Hepatocyte (in vitro differentiated cells): ENCODE measurements around the gene KLHDC8A. TPM values are rescaled to one million over a fixed set of nuclear protein-coding genes. Genes with fewer than 3 reads are reported as not detected.

Experiments used
- DNase-seq: peaks from one replicate; pipeline ENCODE4 v3.0.0-alpha.2; 2016; ENCODE audit warnings: low spot score
- H2AFZ ChIP-seq: fragments of 200-600 bp; sonication (generic); 2 replicates; pipeline ENCODE4 v1.6.0; 2016; ENCODE audit warnings: antibody characterized with exemption, mild to moderate bottlenecking
- H3K27ac ChIP-seq: fragments of 200-600 bp; sonication (generic); 2 replicates; pipeline ENCODE4 v1.5.1; 2016; ENCODE audit warnings: mild to moderate bottlenecking
- H3K27me3 ChIP-seq: fragments of 200-600 bp; sonication (generic); 2 replicates; pipeline ENCODE4 v1.6.1; 2016
- H3K36me3 ChIP-seq: fragments of 200-600 bp; sonication (generic); replicated peaks from 2 replicates; pipeline ENCODE4 v1.5.1; 2016; ENCODE audit warnings: low read depth; ENCODE audit not compliant: insufficient read depth
- H3K4me1 ChIP-seq: fragments of 200-600 bp; sonication (generic); 2 replicates; pipeline ENCODE4 v1.5.1; 2016; ENCODE audit warnings: mild to moderate bottlenecking, moderate library complexity; ENCODE audit not compliant: insufficient read depth
- H3K4me2 ChIP-seq: fragments of 200-600 bp; sonication (generic); 2 replicates; pipeline ENCODE4 v1.6.0; 2016
- H3K4me3 ChIP-seq: fragments of 200-600 bp; sonication (generic); 2 replicates; pipeline ENCODE4 v1.5.1; 2016; ENCODE audit warnings: mild to moderate bottlenecking
- H3K79me2 ChIP-seq: fragments of 200-600 bp; sonication (generic); 2 replicates; pipeline ENCODE4 v1.6.0; 2017; ENCODE audit warnings: mild to moderate bottlenecking
- H3K9me2 ChIP-seq: fragments of 200-600 bp; sonication (generic); replicated peaks from 2 replicates; pipeline ENCODE4 v1.6.0; 2017; ENCODE audit warnings: mild to moderate bottlenecking; ENCODE audit not compliant: insufficient read depth
- H3K9me3 ChIP-seq: fragments of 200-600 bp; sonication (generic); 2 replicates; pipeline ENCODE4 v1.5.1; 2016; ENCODE audit warnings: low read depth, mild to moderate bottlenecking
- H4K20me1 ChIP-seq: fragments of 200-600 bp; sonication (generic); 2 replicates; pipeline ENCODE4 v1.6.0; 2016; ENCODE audit warnings: mild to moderate bottlenecking; ENCODE audit not compliant: insufficient read depth, poor library complexity, severe bottlenecking
- CTCF ChIP-seq: fragments of 200-600 bp; sonication (generic); IDR thresholded peaks from 2 replicates; pipeline ENCODE4 v1.5.1; 2016; ENCODE audit warnings: antibody characterized with exemption, mild to moderate bottlenecking; ENCODE audit not compliant: poor library complexity
- EZH2 ChIP-seq: fragments of 200-600 bp; sonication (generic); IDR thresholded peaks from 2 replicates; pipeline ENCODE4 v1.6.1; 2016; ENCODE audit warnings: antibody characterized with exemption, mild to moderate bottlenecking, borderline replicate concordance
- EZH2phosphoT487 ChIP-seq: fragments of 200-600 bp; sonication (generic); IDR thresholded peaks from one replicate; pipeline ENCODE4 v1.6.1; 2018; ENCODE audit warnings: antibody characterized with exemption, mild to moderate bottlenecking, low read depth, moderate library complexity; ENCODE audit not compliant: unreplicated experiment, severe bottlenecking
- WGBS: methylation state at CpG from one replicate; pipeline ENCODE4 v1.1.6; 2016; ENCODE audit warnings: low lambda C conversion rate; ENCODE audit errors: missing lambda C conversion rate; 5-methylcytosine and 5-hydroxymethylcytosine counted together
- polyA plus RNA-seq: library from polyadenylated mRNA; unstranded; fragments of >200 nt; fragmentation: Nextera tagmentation; extraction: Ambion mirVana; gene quantifications from 2 replicates; pipeline ENCODE4 v1.2.1, GENCODE V29; 2016
- total RNA-seq: library from RNA; depleted of rRNA; stranded (reverse); fragments of >200 nt; gene quantifications from 2 replicates; pipeline ENCODE4 v1.2.3, GENCODE V29; 2014

The KLHDC8A gene
- total and polyA plus RNA-seq, 2 experiments from 2014 or later, result 0.40 to 1.6 TPM

- no peak overlapping the region for H2AFZ ChIP-seq
- peaks cover 8% of the 10 kb centered on the region for H3K4me1 ChIP-seq
- WGBS, result 86% methylated on average over 4 of the region's 4 CpGs
- H3K79me2 ChIP-seq, result no peaks in the 10 kb centered on the region
- H3K4me3 ChIP-seq, result no peak overlapping the region
- no peaks in the 10 kb centered on the region for H3K36me3 ChIP-seq
- no peak for TF ChIP-seq CTCF
- TF ChIP-seq EZH2phosphoT487, result no peak
- TF ChIP-seq EZH2, result no peak
- no peaks in the 10 kb centered on the region for H4K20me1 ChIP-seq
- H3K9me2 ChIP-seq, result no peaks in the 10 kb centered on the region
- peaks cover 34% of the 10 kb centered on the region for H3K27me3 ChIP-seq
- DNase-seq, result no peak
- H3K4me2 ChIP-seq, result no peak overlapping the region
- H3K27ac ChIP-seq, result no peak overlapping the region
- H3K9me3 ChIP-seq, result no peaks in the 10 kb centered on the region
Observed at GRCh38 chr1:205339717-205340116, 17.0 kb downstream of the KLHDC8A start.

GRCh38 chr1:205339197-205339702 is 17.5 kb downstream of the KLHDC8A start:
- Histone ChIP-seq H3K9me3 (no peaks in the 10 kb centered on the region), H3K27me3 (peaks cover 29% of the 10 kb centered on the region), H3K4me2 (no peak overlapping the region), H3K27ac (no peak overlapping the region), H2AFZ (no peak overlapping the region), H3K79me2 (no peaks in the 10 kb centered on the region), H3K4me3 (no peak overlapping the region), H4K20me1 (no peaks in the 10 kb centered on the region), H3K4me1 (peaks cover 8% of the 10 kb centered on the region), H3K36me3 (no peaks in the 10 kb centered on the region), H3K9me2 (no peaks in the 10 kb centered on the region)
- TF ChIP-seq EZH2phosphoT487, result no peak
- no peak for TF ChIP-seq EZH2
- no peak for TF ChIP-seq CTCF
- WGBS, result 92% methylated on average over 21 of the region's 21 CpGs
- DNase-seq, result no peak

- WGBS, result 78% methylated on average over 7 of the region's 7 CpGs
- Histone ChIP-seq H3K36me3 (no peaks in the 10 kb centered on the region), H3K9me2 (no peaks in the 10 kb centered on the region), H2AFZ (no peak overlapping the region), H3K4me2 (no peak overlapping the region), H4K20me1 (no peaks in the 10 kb centered on the region), H3K9me3 (no peaks in the 10 kb centered on the region), H3K79me2 (no peaks in the 10 kb centered on the region), H3K27me3 (peaks cover 17% of the 10 kb centered on the region), H3K4me3 (no peak overlapping the region), H3K27ac (no peak overlapping the region), H3K4me1 (no peaks in the 10 kb centered on the region)
- no peak for DNase-seq
- no peak for TF ChIP-seq EZH2phosphoT487
- TF ChIP-seq EZH2, result no peak
- no peak for TF ChIP-seq CTCF
Observed at GRCh38 chr1:205338011-205338410, 18.7 kb downstream of the KLHDC8A start.

GRCh38 chr1:205337481-205337880 is 19.2 kb downstream of the KLHDC8A start:
- Histone ChIP-seq H3K79me2 (no peaks in the 10 kb centered on the region), H4K20me1 (no peaks in the 10 kb centered on the region), H3K9me3 (no peaks in the 10 kb centered on the region), H3K9me2 (no peaks in the 10 kb centered on the region), H2AFZ (no peak overlapping the region), H3K27ac (no peak overlapping the region), H3K27me3 (peaks cover 12% of the 10 kb centered on the region), H3K4me1 (no peaks in the 10 kb centered on the region), H3K4me3 (no peak overlapping the region), H3K4me2 (no peak overlapping the region), H3K36me3 (no peaks in the 10 kb centered on the region)
- WGBS, result 82% methylated on average over 7 of the region's 7 CpGs
- no peak for DNase-seq
- TF ChIP-seq EZH2phosphoT487 (no peak), CTCF (no peak)
